Suprapubic skin (tissue), 4 donors: ENCODE results near the gene PLCL1.

Source experiments
- CTCF ChIP-seq, 2 donors: fragments of 200-600 bp in 1 of 2; fragments of 450-650 bp in 1 of 2; sonication (generic) in 1 of 2; IDR thresholded peaks; one replicate each; pipeline ENCODE4 v1.5.1; 2016 to 2019; ENCODE audit warnings: antibody characterized with exemption in 2 of 2, mild to moderate bottlenecking in 1 of 2, moderate library complexity in 1 of 2
- POLR2A ChIP-seq, 2 donors: fragments of 450-650 bp; IDR thresholded peaks; one replicate each; pipeline ENCODE4 v1.6.1; 2017; ENCODE audit warnings: antibody characterized with exemption in 2 of 2, mild to moderate bottlenecking in 2 of 2, moderate library complexity in 2 of 2
- POLR2AphosphoS5 ChIP-seq, 3 donors: sonication (generic); formaldehyde crosslinking; IDR thresholded peaks; one replicate each; pipeline ENCODE4 v1.6.1; 2017; ENCODE audit warnings: antibody characterized with exemption in 3 of 3

- TF ChIP-seq CTCF (IDR thresholded peaks at IDR 0.05) (no peak), POLR2A (IDR thresholded peaks at IDR 0.05) (no peak), POLR2AphosphoS5 (IDR thresholded peaks at IDR 0.05) (no peak)
Measured at GRCh38 chr2:197947219-197947757, 142.9 kb downstream of the PLCL1 start.
